H9 (cell line): ENCODE measurements around the gene C3orf52. TPM values are rescaled to one million over a fixed set of nuclear protein-coding genes. Genes with fewer than 3 reads are reported as not detected.

ENCODE experiments used
- DNase-seq: peaks from one replicate; pipeline ENCODE4 v3.0.0-alpha.2; 2017
- H2AFZ ChIP-seq: one replicate; pipeline ENCODE4 v1.6.1; 2013; ENCODE audit warnings: mild to moderate bottlenecking, low read length, control low read depth, moderate library complexity
- H2AK5ac ChIP-seq: 2 replicates; pipeline ENCODE4 v1.6.1; 2013; ENCODE audit warnings: low read length, control low read depth, mixed read lengths; ENCODE audit not compliant: insufficient read length
- H2BK120ac ChIP-seq: one replicate; pipeline ENCODE4 v1.6.1; 2013; ENCODE audit warnings: low read depth, mild to moderate bottlenecking, low read length, control low read depth, inconsistent platforms; ENCODE audit not compliant: poor library complexity, severe bottlenecking
- H2BK12ac ChIP-seq: 2 replicates; pipeline ENCODE4 v1.6.1; 2013; ENCODE audit warnings: low read length, control low read depth, mixed read lengths, low read depth; ENCODE audit not compliant: insufficient read length
- H2BK15ac ChIP-seq: 2 replicates; pipeline ENCODE4 v1.6.1; 2013; ENCODE audit warnings: low read depth, low read length, control low read depth
- H2BK20ac ChIP-seq: one replicate; pipeline ENCODE4 v1.6.1; 2013; ENCODE audit warnings: low read depth, mild to moderate bottlenecking, low read length, control low read depth, inconsistent platforms; ENCODE audit not compliant: poor library complexity, severe bottlenecking
- H2BK5ac ChIP-seq: 2 replicates; pipeline ENCODE4 v1.6.1; 2013; ENCODE audit warnings: low read length, control low read depth, mixed read lengths; ENCODE audit not compliant: insufficient read length
- H3K14ac ChIP-seq: 2 replicates; pipeline ENCODE4 v1.6.1; 2013; ENCODE audit warnings: low read length, control low read depth; ENCODE audit not compliant: insufficient read depth
- H3K18ac ChIP-seq: 2 replicates; pipeline ENCODE4 v1.6.1; 2013; ENCODE audit warnings: low read depth, mild to moderate bottlenecking, mixed read lengths, low read length, control low read depth; ENCODE audit not compliant: insufficient read length
- H3K23ac ChIP-seq: 2 replicates; pipeline ENCODE4 v1.6.1; 2013; ENCODE audit warnings: low read length, control low read depth, mixed read lengths, low read depth; ENCODE audit not compliant: insufficient read length
- H3K23me2 ChIP-seq: 2 replicates; pipeline ENCODE4 v1.6.1; 2013; ENCODE audit warnings: low read depth, mild to moderate bottlenecking, mixed read lengths, low read length, control low read depth; ENCODE audit not compliant: insufficient read length, poor library complexity, severe bottlenecking
- H3K27ac ChIP-seq: 2 replicates; pipeline ENCODE4 v1.5.1; 2013; ENCODE audit warnings: low read length, control low read depth, mixed read lengths, low read depth; ENCODE audit not compliant: insufficient read length
- H3K27me3 ChIP-seq: 2 replicates; pipeline ENCODE4 v1.6.1; 2013; ENCODE audit warnings: low read length, control low read depth, inconsistent platforms; ENCODE audit not compliant: insufficient read depth
- H3K4ac ChIP-seq: 2 replicates; pipeline ENCODE4 v1.6.1; 2013; ENCODE audit warnings: low read depth, mild to moderate bottlenecking, control low read depth, inconsistent platforms, low read length, moderate library complexity
- H3K4me1 ChIP-seq: 2 replicates; pipeline ENCODE4 v1.6.1; 2013; ENCODE audit warnings: low read length, control low read depth, inconsistent platforms; ENCODE audit not compliant: insufficient read depth
- H3K4me2 ChIP-seq: 2 replicates; pipeline ENCODE4 v1.6.1; 2013; ENCODE audit warnings: low read length, control low read depth, mixed read lengths; ENCODE audit not compliant: insufficient read length, insufficient read depth
- H3K56ac ChIP-seq: 2 replicates; pipeline ENCODE4 v1.6.1; 2013; ENCODE audit warnings: low read depth, mild to moderate bottlenecking, mixed read lengths, low read length, control low read depth; ENCODE audit not compliant: insufficient read length
- H3K79me1 ChIP-seq: 2 replicates; pipeline ENCODE4 v1.6.1; 2013; ENCODE audit warnings: low read depth, mild to moderate bottlenecking, moderate library complexity, low read length, control low read depth, inconsistent platforms; ENCODE audit not compliant: insufficient read depth, poor library complexity, severe bottlenecking
- H3K79me2 ChIP-seq: 2 replicates; pipeline ENCODE4 v1.6.1; 2013; ENCODE audit warnings: low read length, control low read depth, inconsistent platforms; ENCODE audit not compliant: insufficient read depth
- H3K9ac ChIP-seq: 2 replicates; pipeline ENCODE4 v1.6.1; 2013; ENCODE audit warnings: low read length, control low read depth, mixed read lengths; ENCODE audit not compliant: insufficient read length; ENCODE audit errors: extremely low read depth
- H3K9me3 ChIP-seq: one replicate; pipeline ENCODE4 v1.6.1; 2013; ENCODE audit warnings: low read depth, low read length, inconsistent platforms; ENCODE audit not compliant: control insufficient read depth
- H3T11ph ChIP-seq: one replicate; pipeline ENCODE4 v1.6.1; 2013; ENCODE audit warnings: mild to moderate bottlenecking, low read length, control low read depth, inconsistent platforms
- H4K20me1 ChIP-seq: one replicate; pipeline ENCODE4 v1.6.1; 2013; ENCODE audit not compliant: control insufficient read depth, insufficient read length, insufficient read depth
- H4K5ac ChIP-seq: 2 replicates; pipeline ENCODE4 v1.6.1; 2013; ENCODE audit warnings: low read depth, mild to moderate bottlenecking, mixed read lengths, low read length, control low read depth; ENCODE audit not compliant: insufficient read length
- H4K8ac ChIP-seq: replicated peaks from 2 replicates; pipeline ENCODE4 v1.6.1; 2013; ENCODE audit warnings: low read length, control low read depth, mixed read lengths, low read depth; ENCODE audit not compliant: insufficient read length
- H4K91ac ChIP-seq: 2 replicates; pipeline ENCODE4 v1.6.1; 2013; ENCODE audit warnings: low read depth, mild to moderate bottlenecking, moderate library complexity, mixed read lengths, low read length, control low read depth; ENCODE audit not compliant: insufficient read length
- H3K27ac Mint-ChIP-seq, 3 experiments: 2 replicates in 2 of 3; 3 replicates in 1 of 3; pipeline ENCODE4 v1.8.0; 2020 to 2021; ENCODE audit warnings: mixed read lengths in 3 of 3, mild to moderate bottlenecking in 1 of 3, moderate library complexity in 1 of 3
- H3K27me3 Mint-ChIP-seq: 2 replicates; pipeline ENCODE4 v1.8.0; 2021; ENCODE audit warnings: low read depth, mild to moderate bottlenecking, moderate library complexity, mixed read lengths
- H3K36me3 Mint-ChIP-seq, 3 experiments: 2 replicates in 2 of 3; 3 replicates in 1 of 3; pipeline ENCODE4 v1.8.0; 2020 to 2021; ENCODE audit warnings: low read depth in 3 of 3, mixed read lengths in 3 of 3; ENCODE audit not compliant: insufficient read depth in 1 of 3
- H3K4me1 Mint-ChIP-seq, 2 experiments: 2 replicates each; pipeline ENCODE4 v1.8.0; 2020; ENCODE audit warnings: mixed read lengths in 2 of 2
- H3K4me3 Mint-ChIP-seq, 2 experiments: 2 replicates in 1 of 2; 3 replicates in 1 of 2; pipeline ENCODE4 v1.8.0; 2020 to 2021; ENCODE audit warnings: mild to moderate bottlenecking in 2 of 2, mixed read lengths in 2 of 2, moderate library complexity in 1 of 2
- H3K9me3 Mint-ChIP-seq, 2 experiments: 2 replicates in 1 of 2; 3 replicates in 1 of 2; pipeline ENCODE4 v1.8.0; 2020; ENCODE audit warnings: mild to moderate bottlenecking in 2 of 2, mixed read lengths in 2 of 2, moderate library complexity in 1 of 2
- CTCF ChIP-seq: fragments of 200-600 bp; sonication (generic); conservative IDR thresholded peaks from 3 replicates; pipeline ENCODE4 v1.8.0; 2021; ENCODE audit warnings: antibody characterized with exemption, mild to moderate bottlenecking
- WGBS: extraction: QIAGEN DNeasy Blood & Tissue Kit; methylation state at CpG from one replicate; pipeline ENCODE4 v1.1.7; 2013; ENCODE audit warnings: missing lambda C conversion rate, low lambda C conversion rate, mixed read lengths; ENCODE audit not compliant: insufficient read length; ENCODE audit errors: extremely low coverage; 5-methylcytosine and 5-hydroxymethylcytosine counted together
- total RNA-seq: library from RNA; stranded (reverse); gene quantifications from 2 replicates; pipeline ENCODE4 v1.2.1, GENCODE V29; 2021

Gene C3orf52
- total RNA-seq, 1 experiment from 2014 or later: 11.2 TPM

GRCh38 chr3:112114576-112115160, 28.5 kb downstream of the C3orf52 start:
- H3K27me3 Mint-ChIP-seq: no peaks in the 10 kb centered on the region
- DNase-seq: no peak
- no peak overlapping the region for H3K9ac ChIP-seq
- no peak overlapping the region for H2BK20ac ChIP-seq
- H3K79me2 ChIP-seq: no peaks in the 10 kb centered on the region
- no peak overlapping the region for H3K18ac ChIP-seq
- no peak overlapping the region for H2AFZ ChIP-seq
- H2BK12ac ChIP-seq: no peak overlapping the region
- H2BK15ac ChIP-seq: no peak overlapping the region
- H3K79me1 ChIP-seq: no peaks in the 10 kb centered on the region
- H3K36me3 Mint-ChIP-seq: peaks cover 10 to 22% (median 16%) of the 10 kb centered on the region in 3 experiments; a peak in 5 of 7 replicates
- no peak overlapping the region for H4K5ac ChIP-seq
- H3K27me3 ChIP-seq: no peaks in the 10 kb centered on the region
- no peak overlapping the region for H3T11ph ChIP-seq
- H2AK5ac ChIP-seq: no peak overlapping the region
- no peak overlapping the region for H3K4ac ChIP-seq
- no peaks in the 10 kb centered on the region for H3K9me3 Mint-ChIP-seq
- no peaks in the 10 kb centered on the region for H3K9me3 ChIP-seq
- H3K4me1 Mint-ChIP-seq: peaks cover 24 to 25% of the 10 kb centered on the region in 2 experiments
- H3K4me1 ChIP-seq: no peaks in the 10 kb centered on the region
- H3K23ac ChIP-seq: no peak overlapping the region
- no CpG with 5 or more reads among the region's 6 CpGs for WGBS
- H3K27ac Mint-ChIP-seq: no peak overlapping the region; a peak in 2 of 7 replicates
- no peaks in the 10 kb centered on the region for H4K20me1 ChIP-seq
- no peak overlapping the region for H3K56ac ChIP-seq
- no peak overlapping the region for H3K14ac ChIP-seq
- no peaks in the 10 kb centered on the region for H3K23me2 ChIP-seq
- no peak overlapping the region for H4K91ac ChIP-seq
- no peak overlapping the region for H3K4me2 ChIP-seq
- no peak overlapping the region for H2BK5ac ChIP-seq
- TF ChIP-seq CTCF: no peak
- no peak overlapping the region for H3K27ac ChIP-seq
- no peak overlapping the region for H4K8ac ChIP-seq
- no peak overlapping the region for H2BK120ac ChIP-seq
- H3K4me3 Mint-ChIP-seq: no peak overlapping the region
